Stimulated activated CD8-positive, alpha-beta memory T cell treated with anti-CD3 and anti-CD28 coated beads, Interleukin-2, amount 100 ng/mL, for 48 hours (primary cell): Measurements from ENCODE around the gene HDDC3.

ENCODE experiments used
- DNase-seq, 2 donors: peaks; one replicate each; pipeline ENCODE4 v3.0.0-alpha.2; 2020; ENCODE audit warnings: low read depth in 2 of 2

Gene HDDC3

DNA sequence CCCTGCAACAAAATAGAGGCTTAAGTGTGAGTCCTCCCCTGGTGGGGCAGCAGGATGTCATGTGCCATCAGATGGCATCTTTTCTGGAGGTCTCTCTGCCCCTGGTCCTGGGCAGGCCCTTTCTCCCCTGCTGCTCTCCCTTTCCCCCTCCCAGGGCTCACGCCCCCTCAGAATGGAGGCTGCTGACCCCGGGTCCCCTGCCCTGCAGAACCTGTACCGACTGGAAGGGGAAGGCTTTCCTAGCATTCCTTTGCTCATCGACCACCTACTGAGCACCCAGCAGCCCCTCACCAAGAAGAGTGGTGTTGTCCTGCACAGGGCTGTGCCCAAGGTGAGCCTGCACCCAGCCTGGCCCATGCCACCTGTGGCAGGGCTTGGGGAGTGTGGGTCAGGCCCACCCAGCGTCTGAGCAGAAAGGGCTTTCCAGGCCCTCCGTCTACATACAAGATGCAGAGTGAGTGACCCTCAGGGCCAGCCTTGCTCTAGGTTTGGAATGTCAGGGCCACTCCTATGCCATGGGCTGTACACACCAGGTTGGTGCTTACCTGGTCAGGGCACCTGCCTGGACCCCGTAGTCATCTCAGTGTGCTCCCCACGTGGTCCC lies 40.9 kb downstream of the HDDC3 start:
- no peak for DNase-seq

DNA sequence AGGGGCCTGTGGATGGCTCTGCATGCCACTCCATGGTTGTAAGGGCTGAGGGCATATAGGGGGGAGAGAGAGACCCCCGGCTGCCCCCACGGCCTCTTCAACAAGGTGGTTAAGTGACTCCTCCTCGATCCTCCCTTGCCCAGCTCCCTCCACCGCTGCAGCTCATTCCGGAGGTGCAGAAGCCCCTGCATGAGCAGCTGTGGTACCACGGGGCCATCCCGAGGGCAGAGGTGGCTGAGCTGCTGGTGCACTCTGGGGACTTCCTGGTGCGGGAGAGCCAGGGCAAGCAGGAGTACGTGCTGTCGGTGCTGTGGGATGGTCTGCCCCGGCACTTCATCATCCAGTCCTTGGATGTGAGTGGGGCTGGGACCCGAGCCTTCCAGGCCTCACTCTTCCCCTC lies 41.5 kb downstream of the HDDC3 start:
- DNase-seq, result no peak

DNA sequence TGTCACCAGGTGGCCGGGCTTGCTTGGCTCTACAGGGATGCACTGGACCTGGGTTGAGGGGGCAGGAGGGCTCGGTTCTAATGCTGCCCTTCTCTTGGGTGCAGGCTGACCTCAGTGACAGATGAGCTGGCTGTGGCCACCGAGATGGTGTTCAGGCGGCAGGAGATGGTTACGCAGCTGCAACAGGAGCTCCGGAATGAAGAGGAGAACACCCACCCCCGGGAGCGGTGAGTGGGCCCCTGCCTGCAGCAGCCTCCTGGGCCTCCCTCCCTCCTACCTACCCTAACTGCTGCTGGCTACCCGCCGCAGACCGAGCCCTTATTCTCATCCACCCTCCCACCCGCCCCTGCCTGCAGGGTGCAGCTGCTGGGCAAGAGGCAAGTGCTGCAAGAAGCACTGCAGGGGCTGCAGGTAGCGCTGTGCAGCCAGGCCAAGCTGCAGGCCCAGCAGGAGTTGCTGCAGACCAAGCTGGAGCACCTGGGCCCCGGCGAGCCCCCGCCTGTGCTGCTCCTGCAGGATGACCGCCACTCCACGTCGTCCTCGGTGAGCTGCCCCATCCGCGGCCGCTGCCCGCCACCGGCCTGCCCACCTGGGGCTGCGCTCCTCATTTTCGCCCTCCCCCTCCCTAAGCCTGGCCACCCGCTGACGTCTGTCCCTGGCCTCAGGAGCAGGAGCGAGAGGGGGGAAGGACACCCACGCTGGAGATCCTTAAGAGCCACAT lies 42.5 kb downstream of the HDDC3 start:
- no peak for DNase-seq

DNA sequence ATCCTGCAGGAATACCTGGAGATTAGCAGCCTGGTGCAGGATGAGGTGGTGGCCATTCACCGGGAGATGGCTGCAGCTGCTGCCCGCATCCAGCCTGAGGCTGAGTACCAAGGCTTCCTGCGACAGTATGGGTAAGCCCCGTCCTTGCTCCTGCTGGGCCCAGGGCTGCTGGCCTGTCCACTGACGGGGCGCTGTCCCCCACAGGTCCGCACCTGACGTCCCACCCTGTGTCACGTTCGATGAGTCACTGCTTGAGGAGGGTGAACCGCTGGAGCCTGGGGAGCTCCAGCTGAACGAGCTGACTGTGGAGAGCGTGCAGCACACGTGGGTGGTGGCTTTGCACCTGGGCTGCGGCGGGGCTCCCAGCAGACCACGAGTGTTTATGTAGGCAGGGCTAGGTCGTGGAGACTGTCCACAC lies 43.0 kb downstream of the HDDC3 start:
- DNase-seq, result no peak

DNA sequence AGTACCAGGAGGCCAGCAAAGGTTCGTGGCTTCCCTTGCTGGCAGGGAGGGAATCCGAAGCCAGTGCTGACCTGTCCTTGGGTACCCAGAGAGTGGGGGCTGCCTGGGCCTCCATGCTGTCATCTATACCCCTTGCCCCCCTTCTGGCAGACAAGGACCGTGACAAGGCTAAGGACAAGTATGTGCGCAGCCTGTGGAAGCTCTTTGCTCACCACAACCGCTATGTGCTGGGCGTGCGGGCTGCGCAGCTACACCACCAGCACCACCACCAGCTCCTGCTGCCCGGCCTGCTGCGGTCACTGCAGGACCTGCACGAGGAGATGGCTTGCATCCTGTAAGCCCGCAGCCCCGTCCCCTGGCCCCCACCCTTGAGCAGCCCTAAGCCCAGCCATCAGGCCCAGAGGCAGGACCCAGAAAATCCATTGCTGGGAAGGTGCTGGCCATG lies 45.3 kb downstream of the HDDC3 start:
- no peak for DNase-seq

DNA sequence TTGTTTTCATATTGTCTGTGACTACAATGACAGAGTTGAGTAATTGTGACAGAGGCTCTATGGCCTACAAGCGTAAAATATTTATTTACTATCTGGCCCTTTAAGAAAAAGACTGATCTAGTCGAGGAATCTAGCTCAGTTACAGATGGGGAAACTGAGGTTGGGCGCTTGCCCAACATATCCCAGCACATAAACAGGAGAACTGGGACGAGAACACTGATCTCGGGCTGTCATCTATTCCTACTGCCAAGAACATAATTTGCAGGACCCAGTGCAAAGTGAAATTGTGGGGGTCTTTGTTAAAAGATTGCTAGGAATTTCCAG lies 46.1 kb downstream of the HDDC3 start:
- DNase-seq, result no peak

DNA sequence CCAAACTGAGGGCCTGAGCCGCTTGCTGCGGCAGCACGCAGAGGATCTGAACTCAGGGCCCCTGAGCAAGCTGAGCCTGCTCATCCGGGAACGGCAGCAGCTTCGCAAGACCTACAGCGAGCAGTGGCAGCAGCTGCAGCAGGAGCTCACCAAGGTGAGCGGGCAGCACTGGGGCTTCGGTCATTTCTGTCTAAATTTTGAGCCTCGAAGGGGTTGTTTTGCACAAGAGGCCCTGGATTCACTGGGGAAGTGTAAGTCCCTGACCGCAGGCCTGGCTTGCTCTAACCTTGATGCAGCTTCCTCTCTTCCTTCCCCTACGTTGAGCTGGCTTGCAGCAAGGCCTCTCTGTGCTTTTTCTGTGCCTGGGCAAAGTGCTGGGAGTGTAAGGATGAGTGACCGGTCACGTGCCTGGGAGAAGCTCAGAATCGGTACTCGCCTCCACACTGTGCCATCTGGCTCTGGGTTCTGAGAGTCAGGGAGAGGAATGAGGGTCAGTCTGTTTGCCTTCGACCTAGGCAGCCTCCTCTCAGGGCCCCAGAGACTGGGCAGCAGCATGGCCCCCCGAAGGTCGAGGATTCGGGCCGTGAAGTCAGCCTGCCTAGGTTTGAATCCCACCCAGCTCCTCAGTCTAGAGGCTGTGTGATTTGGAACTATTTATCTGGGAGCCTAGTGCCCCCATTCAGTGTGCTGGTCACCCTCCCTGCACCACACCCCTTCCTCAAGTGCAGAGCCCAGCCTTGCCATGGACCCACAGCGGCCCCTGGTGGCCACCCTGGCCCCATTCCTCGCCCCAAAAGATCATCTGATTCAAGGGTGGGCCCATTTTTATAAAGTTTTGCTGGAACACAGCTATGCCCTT lies 46.7 kb downstream of the HDDC3 start:
- DNase-seq, result peak; percentile 74 to 77

DNA sequence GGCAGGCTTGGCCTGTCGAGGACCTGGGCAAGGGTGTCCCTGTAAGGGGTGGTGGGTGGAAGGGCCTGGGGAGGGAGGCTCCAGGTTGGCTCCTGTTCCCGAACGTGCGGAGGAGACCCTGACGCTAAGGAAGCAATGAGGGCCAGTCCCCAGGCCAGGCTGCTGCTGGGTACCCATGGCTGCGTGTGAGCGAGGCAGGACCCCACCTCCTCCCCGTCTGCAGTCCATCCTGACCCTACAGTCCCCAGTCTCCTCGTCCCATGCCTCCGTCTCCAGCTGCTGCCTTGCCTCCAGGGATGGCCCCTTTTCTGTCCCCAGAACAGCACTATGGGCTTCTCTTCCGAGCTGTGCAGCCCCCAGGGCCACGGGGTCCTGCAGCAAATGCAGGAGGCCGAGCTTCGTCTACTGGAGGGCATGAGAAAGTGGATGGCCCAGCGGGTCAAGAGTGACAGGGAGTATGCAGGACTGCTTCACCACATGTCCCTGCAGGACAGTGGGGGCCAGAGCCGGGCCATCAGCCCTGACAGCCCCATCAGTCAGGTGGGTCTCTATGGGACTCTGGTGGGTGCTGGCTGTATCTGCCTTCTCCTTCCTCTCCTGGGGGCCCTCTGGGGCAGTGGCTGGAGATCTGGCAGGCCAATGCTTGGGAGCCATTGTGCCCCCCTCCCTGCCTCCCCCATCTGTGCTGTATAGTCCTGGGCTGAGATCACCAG lies 47.5 kb downstream of the HDDC3 start:
- DNase-seq, result no peak

DNA sequence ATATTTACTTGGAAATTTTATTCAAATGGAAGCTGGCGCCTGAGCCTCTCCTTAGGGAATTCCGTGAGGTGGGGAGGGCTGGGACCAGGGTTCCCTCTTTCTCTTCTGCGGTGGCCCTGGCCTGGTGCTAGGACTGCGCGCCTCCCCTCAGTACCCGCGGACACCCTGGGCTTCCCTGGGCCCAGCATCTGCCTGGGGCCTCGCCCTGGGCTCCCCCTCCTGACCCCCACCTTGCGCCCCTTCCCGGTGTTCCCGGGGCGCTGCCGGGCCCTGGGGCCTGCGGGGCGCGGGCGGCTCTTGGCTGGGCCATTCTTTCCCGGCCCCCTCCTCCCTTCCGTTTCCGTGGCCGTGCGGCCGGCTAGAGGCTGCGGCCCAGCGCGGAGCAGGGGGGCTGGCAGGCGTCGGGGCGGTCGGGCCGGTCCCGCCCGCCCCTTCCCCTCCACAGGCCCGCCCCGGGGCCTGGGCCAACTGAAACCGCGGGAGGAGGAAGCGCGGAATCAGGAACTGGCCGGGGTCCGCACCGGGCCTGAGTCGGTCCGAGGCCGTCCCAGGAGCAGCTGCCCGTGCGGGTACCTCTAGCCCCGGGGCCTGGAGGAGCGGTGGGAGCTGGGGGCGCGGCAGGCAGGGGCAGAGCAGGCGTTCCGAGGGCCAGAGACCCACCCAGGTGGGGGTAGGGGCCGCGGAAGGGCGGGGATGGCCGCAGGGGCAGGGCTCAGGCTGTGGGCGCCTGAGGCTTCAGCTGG lies 48.2 kb downstream of the HDDC3 start, which contains the start of gene FES:
Gene FES, plus strand, starts transcription at position 529 of the 743 bp plus-strand sequence. CDS start 542 bp downstream, outside the sequence.
- DNase-seq, result no peak

DNA sequence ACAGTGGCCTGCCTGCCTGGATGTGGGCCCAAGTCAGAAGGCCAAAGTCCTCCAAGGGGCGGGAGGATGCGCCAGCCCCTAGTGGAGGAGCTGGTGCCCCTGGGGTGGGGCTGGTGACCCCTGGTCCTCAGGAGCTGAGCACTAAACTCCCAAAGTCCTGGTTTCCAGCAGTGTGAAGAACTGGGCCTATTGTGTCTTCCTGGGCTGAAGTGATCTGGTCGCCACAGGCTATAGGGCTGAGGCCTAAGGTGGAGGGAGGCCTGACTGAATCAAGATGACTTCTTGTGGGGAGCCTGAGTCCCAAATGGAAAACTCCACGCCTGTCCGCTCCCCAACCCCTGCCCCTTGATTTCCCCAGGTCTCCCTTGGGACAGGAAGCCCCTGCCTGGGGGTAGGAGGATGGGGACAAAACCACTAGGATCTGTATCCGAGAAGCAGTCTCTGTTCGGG lies 48.8 kb downstream of the HDDC3 start:
- no peak for DNase-seq

DNA sequence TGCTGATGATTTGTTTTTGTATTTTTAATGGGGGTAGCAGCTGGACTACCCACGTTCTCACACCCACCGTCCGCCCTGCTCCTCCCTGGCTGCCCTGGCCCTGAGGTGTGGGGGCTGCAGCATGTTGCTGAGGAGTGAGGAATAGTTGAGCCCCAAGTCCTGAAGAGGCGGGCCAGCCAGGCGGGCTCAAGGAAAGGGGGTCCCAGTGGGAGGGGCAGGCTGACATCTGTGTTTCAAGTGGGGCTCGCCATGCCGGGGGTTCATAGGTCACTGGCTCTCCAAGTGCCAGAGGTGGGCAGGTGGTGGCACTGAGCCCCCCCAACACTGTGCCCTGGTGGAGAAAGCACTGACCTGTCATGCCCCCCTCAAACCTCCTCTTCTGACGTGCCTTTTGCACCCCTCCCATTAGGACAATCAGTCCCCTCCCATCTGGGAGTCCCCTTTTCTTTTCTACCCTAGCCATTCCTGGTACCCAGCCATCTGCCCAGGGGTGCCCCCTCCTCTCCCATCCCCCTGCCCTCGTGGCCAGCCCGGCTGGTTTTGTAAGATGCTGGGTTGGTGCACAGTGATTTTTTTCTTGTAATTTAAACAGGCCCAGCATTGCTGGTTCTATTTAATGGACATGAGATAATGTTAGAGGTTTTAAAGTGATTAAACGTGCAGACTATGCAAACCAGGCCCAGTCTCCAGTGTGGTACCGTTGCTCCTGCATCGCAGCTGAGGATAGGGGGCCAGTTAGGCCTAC lies 49.4 kb downstream of the HDDC3 start:
- DNase-seq, result no peak

DNA sequence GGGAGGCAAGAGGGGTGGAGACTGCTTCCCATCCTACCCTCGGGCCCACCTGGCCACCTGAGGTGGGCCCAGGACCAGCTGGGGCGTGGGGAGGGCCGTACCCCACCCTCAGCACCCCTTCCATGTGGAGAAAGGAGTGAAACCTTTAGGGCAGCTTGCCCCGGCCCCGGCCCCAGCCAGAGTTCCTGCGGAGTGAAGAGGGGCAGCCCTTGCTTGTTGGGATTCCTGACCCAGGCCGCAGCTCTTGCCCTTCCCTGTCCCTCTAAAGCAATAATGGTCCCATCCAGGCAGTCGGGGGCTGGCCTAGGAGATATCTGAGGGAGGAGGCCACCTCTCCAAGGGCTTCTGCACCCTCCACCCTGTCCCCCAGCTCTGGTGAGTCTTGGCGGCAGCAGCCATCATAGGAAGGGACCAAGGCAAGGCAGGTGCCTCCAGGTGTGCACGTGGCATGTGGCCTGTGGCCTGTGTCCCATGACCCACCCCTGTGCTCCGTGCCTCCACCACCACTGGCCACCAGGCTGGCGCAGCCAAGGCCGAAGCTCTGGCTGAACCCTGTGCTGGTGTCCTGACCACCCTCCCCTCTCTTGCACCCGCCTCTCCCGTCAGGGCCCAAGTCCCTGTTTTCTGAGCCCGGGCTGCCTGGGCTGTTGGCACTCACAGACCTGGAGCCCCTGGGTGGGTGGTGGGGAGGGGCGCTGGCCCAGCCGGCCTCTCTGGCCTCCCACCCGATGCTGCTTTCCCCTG lies 50.2 kb downstream of the HDDC3 start:
- DNase-seq, result no peak

DNA sequence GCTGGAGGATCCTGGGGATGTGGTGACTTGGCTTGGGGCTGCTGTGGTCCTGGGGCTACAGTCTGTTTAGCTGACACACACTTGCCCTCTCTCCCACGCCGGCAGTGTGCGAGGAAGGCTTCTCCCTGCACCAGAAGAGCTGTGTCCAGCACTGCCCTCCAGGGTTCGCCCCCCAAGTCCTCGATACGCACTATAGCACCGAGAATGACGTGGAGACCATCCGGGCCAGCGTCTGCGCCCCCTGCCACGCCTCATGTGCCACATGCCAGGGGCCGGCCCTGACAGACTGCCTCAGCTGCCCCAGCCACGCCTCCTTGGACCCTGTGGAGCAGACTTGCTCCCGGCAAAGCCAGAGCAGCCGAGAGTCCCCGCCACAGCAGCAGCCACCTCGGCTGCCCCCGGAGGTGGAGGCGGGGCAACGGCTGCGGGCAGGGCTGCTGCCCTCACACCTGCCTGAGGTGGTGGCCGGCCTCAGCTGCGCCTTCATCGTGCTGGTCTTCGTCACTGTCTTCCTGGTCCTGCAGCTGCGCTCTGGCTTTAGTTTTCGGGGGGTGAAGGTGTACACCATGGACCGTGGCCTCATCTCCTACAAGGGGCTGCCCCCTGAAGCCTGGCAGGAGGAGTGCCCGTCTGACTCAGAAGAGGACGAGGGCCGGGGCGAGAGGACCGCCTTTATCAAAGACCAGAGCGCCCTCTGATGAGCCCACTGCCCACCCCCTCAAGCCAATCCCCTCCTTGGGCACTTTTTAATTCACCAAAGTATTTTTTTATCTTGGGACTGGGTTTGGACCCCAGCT lies 51.0 kb downstream of the HDDC3 start:
- no peak for DNase-seq

DNA sequence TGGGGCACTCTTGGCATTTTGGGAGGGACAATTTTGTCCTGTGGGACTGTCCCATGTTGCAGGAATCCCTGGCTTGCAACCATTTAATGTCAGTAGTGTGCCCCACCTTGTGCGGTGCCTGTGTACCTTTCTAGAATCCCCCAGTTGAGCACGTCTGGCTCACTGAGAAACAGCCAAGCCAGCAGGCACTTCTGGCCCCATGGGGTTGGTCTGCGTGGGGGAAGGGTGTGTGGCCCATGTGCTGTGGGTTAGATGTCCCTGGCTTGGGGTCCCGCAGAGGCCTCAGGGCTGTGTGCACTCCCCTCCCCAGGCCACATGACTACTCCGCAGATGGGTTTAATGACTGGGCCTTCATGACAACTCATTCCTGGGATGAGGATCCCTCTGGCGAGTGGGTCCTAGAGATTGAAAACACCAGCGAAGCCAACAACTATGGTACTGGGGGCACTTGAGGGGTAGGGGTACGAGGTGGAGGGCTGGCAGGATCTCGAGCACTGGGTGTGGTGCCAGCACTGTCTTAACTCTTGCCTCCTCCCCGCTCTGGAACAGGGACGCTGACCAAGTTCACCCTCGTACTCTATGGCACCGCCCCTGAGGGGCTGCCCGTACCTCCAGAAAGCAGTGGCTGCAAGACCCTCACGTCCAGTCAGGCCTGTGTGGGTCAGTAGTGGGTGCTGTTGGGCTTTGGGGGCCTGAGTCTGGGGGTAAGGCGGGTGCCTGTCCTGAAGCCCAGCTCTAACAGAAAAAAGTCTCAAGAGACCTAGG lies 51.8 kb downstream of the HDDC3 start:
- DNase-seq, result no peak
